Fibroblast of villous mesenchyme (primary cell): ENCODE data around the gene YWHAG. TPM values are rescaled to one million over a fixed set of nuclear protein-coding genes. Genes with fewer than 3 reads are reported as not detected.

ENCODE experiments used
- DNase-seq: peaks from one replicate; pipeline ENCODE4 v3.0.0-alpha.2; 2010; ENCODE audit warnings: low read depth
- H3K4me3 ChIP-seq: 2 replicates; pipeline ENCODE4 v1.5.1; 2011; ENCODE audit warnings: low read depth, mild to moderate bottlenecking, low read length
- CTCF ChIP-seq: IDR thresholded peaks from 2 replicates; pipeline ENCODE4 v1.5.1; 2012; ENCODE audit warnings: low read depth, mild to moderate bottlenecking, low read length; ENCODE audit not compliant: insufficient read depth
- total RNA-seq: library from RNA; depleted of rRNA; stranded (reverse); fragments of >200 nt; gene quantifications from 2 replicates; pipeline ENCODE4 v1.2.3, GENCODE V29; 2012

The YWHAG gene
- total RNA-seq, 1 donor = 141 TPM

DNA sequence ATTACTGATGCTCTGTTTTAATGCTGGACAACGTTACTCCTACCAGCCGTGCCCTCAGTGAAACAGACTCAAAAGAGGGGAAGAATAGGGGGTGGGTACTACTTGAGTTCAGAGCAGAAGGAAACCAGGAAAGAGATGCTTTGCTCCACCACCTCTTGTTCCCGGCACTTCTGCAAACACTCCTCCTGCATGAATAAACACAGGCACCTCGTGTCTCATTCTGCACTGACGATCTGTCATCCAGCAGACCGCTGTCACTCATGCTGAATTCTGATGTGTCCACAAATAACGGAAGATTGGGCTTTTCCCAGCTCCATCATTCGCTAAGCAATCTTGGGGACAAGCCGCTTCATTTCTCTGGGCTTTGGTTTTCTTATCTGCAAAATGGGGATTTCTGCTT, 26.7 kb downstream of the YWHAG start:
- no peak overlapping the region for H3K4me3 ChIP-seq
- no peak for TF ChIP-seq CTCF
- no peak for DNase-seq

DNA sequence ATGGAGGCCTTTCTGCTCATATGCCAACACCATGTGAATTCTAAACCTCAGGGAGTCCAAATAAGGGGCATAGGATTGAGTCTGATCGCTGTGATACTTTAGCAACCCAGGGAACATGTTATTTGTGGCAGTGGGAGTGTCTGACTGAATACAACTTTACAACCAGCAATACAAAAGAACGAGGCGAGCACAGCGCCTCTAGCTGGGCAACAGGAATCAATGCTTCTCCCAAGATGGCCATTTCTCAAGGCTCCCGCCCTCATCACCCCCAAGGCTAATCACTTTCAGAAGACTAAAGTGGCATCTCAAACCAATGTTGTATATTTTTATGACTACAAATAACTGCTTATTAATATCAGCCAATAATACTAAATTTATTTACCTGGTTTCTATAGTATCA, 28.1 kb downstream of the YWHAG start:
- TF ChIP-seq CTCF = no peak
- no peak for DNase-seq

DNA sequence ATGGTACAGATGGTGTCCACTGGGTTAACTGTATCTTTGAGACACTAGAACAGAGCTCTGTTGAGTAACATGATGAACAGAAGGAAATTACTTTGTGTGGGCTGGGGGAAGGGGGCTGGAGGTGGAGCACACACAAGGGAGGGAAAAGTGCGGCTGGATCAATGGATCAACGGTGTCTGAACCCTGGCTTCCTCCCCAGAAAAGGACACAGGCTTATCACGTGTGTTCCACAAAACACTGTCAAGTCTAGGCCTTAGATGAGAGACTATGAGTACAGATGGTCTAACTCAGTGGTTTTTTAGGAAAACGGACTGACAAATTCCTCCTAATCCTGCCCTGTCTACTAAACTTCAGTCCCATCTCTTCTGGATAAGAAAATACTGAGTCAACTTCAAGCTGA, 28.5 kb downstream of the YWHAG start:
- DNase-seq = peak; percentile 40
- no peak overlapping the region for H3K4me3 ChIP-seq
- no peak for TF ChIP-seq CTCF

More for the DNA sequence above, 28.1 kb downstream of the YWHAG start:
- H3K4me3 ChIP-seq = no peak overlapping the region

DNA sequence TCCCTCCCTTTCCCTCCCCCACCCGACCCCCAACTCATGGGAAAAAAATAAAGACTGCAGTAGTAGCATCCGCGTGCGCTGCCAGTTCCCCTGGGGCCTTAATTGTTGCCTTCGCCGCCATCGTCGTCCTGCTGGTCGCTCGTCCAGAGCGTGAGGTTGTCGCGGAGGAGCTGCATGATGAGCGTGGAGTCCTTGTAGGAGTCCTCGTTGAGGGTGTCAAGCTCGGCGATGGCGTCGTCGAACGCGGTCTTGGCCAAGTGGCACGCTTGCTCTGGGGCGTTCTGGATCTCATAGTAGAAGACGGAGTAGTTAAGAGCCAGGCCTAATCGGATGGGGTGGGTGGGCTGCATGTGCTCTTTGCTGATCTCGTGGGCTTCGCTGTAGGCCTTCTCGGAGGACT, 29.3 kb downstream of the YWHAG start:
- no peak for DNase-seq
- TF ChIP-seq CTCF = no peak
- no peak overlapping the region for H3K4me3 ChIP-seq

DNA sequence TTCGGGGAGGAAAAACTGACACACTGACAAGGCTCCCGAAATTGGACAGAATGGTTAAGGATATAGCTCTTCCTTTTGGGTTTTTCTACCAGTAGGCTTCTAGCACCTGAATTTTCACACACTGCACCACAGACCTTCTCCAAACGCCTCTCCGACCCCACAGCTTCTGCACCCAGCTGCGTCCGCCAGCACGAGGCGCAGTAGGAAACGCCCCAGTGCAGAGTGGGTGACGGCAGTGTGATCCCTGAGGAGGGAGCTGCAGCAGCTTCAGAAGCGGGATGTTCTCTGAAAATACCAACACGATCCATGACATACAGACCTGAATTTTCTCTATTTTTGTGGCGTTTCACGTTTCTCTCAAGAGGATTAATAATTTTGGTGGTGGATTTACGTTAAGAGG, 30.4 kb downstream of the YWHAG start:
- DNase-seq = no peak
- H3K4me3 ChIP-seq = no peak overlapping the region
- no peak for TF ChIP-seq CTCF

GRCh38 chr7:76327610-76328009, 31.2 kb downstream of the YWHAG start:
- DNase-seq = no peak
- TF ChIP-seq CTCF = no peak
- H3K4me3 ChIP-seq = no peak overlapping the region

DNA sequence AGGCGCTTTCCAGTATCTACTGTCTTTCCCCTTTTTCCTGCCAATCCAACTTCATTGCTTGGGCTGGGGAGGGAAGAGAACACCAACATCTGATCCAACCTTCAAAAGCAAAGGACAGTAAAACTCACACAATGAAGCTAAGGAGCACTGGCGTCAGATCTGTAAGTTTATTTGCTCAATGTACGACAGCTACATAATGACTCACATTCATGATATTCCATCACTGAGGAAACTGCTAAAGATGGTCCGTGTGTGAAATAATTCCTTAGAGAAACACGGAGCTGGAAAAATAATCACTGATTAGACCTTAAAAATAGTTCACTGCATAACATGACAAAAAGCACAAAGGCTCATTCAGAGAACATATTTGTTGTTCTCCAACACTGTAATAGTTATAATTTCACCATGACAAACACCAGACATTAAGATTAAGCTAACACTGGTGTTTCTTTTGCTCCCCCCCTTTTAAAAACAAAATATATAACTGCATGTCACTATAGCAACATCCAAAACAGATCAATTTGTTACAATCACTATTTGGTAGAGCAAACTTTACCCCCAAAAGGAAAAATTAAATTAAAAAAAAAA, 32.1 kb downstream of the YWHAG start:
- no peak overlapping the region for H3K4me3 ChIP-seq
- peak; percentile 79 for DNase-seq
- no peak for TF ChIP-seq CTCF
